HG03442 (cell line): ENCODE results near the gene SLC13A4.
"Not testable (repeated sequence)": the region's sequence is repeated elsewhere in the genome, so short reads cannot be mapped to it uniquely, and the experiment has no call there.

Source experiments
- ATAC-seq: cut with Tn5 transposase; IDR thresholded peaks from one replicate; pipeline ENCODE4 v1.9.1; 2021; ENCODE audit warnings: mild to moderate bottlenecking, moderate library complexity; ENCODE audit not compliant: unreplicated experiment

The SLC13A4 gene

GRCh38 chr7:135666846-135667245, 61.1 kb downstream of the SLC13A4 start:
- no peak for ATAC-seq

- ATAC-seq, result no peak
These were observed 61.8 kb downstream of the SLC13A4 start for GRCh38 chr7:135666156-135666555.

- ATAC-seq, result no peak
These were observed 62.9 kb downstream of the SLC13A4 start for GRCh38 chr7:135665042-135665441.

GRCh38 chr7:135664046-135664589, 63.9 kb downstream of the SLC13A4 start:
- ATAC-seq, result no peak

GRCh38 chr7:135662373-135663114, 65.4 kb downstream of the SLC13A4 start, which contains the start of gene STMP1:
Gene STMP1, plus strand, starts transcription at chr7:135662514.
- ATAC-seq, result peak; percentile 87

- ATAC-seq, result no peak
These were observed 65.9 kb downstream of the SLC13A4 start for GRCh38 chr7:135662123-135662372.

GRCh38 chr7:135661311-135662122, 66.5 kb downstream of the SLC13A4 start:
- ATAC-seq, result peak; percentile 15

GRCh38 chr7:135659159-135659846, 68.7 kb downstream of the SLC13A4 start:
- no peak for ATAC-seq

GRCh38 chr7:135658564-135658963, 69.4 kb downstream of the SLC13A4 start:
- ATAC-seq, result no peak

GRCh38 chr7:135653340-135654080, 74.5 kb downstream of the SLC13A4 start:
- ATAC-seq, result no peak

- ATAC-seq, result no peak
These were observed 77.0 kb downstream of the SLC13A4 start for GRCh38 chr7:135650831-135651573.

GRCh38 chr7:135648235-135648634, 79.8 kb downstream of the SLC13A4 start:
- no peak for ATAC-seq

GRCh38 chr7:135647755-135648154, 80.2 kb downstream of the SLC13A4 start:
- ATAC-seq, result no peak

- ATAC-seq, result no peak
These were observed 82.6 kb downstream of the SLC13A4 start for GRCh38 chr7:135645296-135645904.

- ATAC-seq, result no peak
These were observed 83.3 kb downstream of the SLC13A4 start for GRCh38 chr7:135644729-135645128.

GRCh38 chr7:135644154-135644553, 83.8 kb downstream of the SLC13A4 start:
- no peak for ATAC-seq

GRCh38 chr7:135639690-135640089, 88.3 kb downstream of the SLC13A4 start:
- ATAC-seq, result not testable (repeated sequence)

- ATAC-seq, result no peak
These were observed 93.7 kb downstream of the SLC13A4 start for GRCh38 chr7:135634191-135634878.
